GM10266 (cell line): ENCODE measurements around the gene EHMT1.

Experiments
- DNase-seq: peaks from one replicate; pipeline ENCODE4 v3.0.0; 2012; ENCODE audit errors: extremely low spot score
- TF ChIP-seq, protein P1 (sequence below): IDR thresholded peaks from 2 replicates; pipeline ENCODE4 v1.5.1; 2012; ENCODE audit warnings: mild to moderate bottlenecking, low read depth; ENCODE audit not compliant: control insufficient read depth, insufficient read depth; ENCODE audit errors: missing control alignments

Gene EHMT1

GRCh38 chr9:137753192-137753765 lies 134.5 kb downstream of the EHMT1 start:
- DNase-seq: no peak
- TF ChIP-seq, protein P1, sequence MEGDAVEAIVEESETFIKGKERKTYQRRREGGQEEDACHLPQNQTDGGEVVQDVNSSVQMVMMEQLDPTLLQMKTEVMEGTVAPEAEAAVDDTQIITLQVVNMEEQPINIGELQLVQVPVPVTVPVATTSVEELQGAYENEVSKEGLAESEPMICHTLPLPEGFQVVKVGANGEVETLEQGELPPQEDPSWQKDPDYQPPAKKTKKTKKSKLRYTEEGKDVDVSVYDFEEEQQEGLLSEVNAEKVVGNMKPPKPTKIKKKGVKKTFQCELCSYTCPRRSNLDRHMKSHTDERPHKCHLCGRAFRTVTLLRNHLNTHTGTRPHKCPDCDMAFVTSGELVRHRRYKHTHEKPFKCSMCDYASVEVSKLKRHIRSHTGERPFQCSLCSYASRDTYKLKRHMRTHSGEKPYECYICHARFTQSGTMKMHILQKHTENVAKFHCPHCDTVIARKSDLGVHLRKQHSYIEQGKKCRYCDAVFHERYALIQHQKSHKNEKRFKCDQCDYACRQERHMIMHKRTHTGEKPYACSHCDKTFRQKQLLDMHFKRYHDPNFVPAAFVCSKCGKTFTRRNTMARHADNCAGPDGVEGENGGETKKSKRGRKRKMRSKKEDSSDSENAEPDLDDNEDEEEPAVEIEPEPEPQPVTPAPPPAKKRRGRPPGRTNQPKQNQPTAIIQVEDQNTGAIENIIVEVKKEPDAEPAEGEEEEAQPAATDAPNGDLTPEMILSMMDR: no peak

GRCh38 chr9:137755261-137755927 lies 136.6 kb downstream of the EHMT1 start:
- TF ChIP-seq, protein P1: no peak
- no peak for DNase-seq

DNA sequence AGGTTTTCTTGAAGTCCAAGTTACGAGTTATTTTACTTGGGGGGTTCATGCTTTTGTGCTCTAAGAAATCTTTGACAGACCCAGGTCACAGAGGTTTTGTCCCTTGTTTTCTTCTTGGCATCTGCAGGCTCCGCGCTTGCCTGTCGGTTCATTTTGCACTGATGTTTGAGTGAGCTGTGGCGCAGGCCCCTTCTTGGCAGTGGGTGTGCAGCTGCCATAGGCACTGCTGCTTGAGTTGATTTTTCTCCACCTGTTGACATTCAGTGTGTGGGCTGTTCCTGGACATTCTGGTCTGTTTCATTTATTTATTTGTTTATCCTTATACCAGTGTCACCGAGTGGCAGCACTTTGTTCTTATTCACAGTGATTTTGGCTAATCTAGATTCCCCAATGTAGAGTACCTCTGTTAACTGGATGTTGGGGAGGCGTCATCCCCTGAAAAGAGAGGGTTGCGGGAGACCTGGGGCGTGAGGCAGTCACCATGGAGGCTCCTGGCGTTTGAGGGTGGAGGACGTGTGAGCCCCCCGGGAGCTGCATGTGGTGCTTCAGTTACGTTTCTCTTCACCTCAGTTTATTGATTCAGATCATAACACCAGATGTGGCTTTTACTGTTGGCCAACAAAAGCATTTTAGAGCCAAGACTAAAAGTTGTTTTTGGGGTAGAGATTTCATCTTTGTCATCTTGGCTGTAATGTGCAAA lies 137.4 kb downstream of the EHMT1 start:
- DNase-seq: no peak
- TF ChIP-seq, protein P1: no peak

- no peak for DNase-seq
- TF ChIP-seq, protein P1: no peak
These were observed 138.3 kb downstream of the EHMT1 start for GRCh38 chr9:137757139-137757538.

DNA sequence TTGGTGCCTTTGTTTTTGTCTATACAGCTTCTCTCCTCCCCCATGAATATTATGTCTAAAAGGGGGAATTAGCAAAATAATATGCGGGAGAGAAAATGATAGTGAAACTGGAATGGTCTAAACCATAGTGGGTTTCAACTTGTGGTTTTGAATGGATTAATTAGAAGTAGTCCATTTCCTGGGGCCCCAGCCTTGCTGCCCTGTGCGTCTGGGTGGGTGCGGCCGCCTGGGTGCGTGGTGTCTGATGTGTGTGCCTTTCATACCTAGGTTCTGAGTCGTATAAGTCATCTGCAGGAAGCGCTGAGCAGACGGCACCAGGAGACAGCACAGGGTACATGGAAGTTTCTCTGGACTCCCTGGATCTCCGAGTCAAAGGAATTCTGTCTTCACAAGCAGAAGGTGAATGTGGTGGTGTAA lies 138.8 kb downstream of the EHMT1 start:
- DNase-seq: peak; percentile 54
- TF ChIP-seq, protein P1: no peak

DNA sequence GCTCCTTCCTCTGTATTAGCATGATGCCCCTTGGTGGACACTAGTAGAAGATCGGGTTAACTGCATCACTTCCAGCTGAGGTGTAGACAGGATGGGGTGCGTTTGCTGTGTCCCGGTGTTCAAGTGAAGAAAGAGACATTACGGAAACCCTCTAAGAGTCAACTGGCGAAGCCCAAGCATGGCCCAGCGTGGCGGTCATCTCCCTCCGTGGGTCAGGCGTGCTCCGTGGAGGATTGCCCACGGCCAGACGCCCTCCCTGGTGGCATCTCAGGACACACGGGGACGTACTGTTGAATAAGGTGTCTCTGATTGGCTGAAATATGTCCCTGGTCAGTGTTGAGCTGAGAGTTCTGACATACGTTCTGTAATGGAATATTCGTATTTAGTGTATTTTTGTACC lies 139.3 kb downstream of the EHMT1 start:
- no peak for DNase-seq
- TF ChIP-seq, protein P1: no peak

GRCh38 chr9:137759117-137759516 lies 140.3 kb downstream of the EHMT1 start:
- TF ChIP-seq, protein P1: no peak
- peak; percentile 72 for DNase-seq
